ENCODE results near the gene TMEM14A. TPM values are rescaled to one million over a fixed set of nuclear protein-coding genes. Genes with fewer than 3 reads are reported as not detected.

The TMEM14A gene
- total and polyA plus RNA-seq, 9 of the 15 experiments (the other 6 are each of a cell fraction or from before 2014, with no cell fraction given), result 3.5 to 43.3 (median 8.5) TPM

DNA sequence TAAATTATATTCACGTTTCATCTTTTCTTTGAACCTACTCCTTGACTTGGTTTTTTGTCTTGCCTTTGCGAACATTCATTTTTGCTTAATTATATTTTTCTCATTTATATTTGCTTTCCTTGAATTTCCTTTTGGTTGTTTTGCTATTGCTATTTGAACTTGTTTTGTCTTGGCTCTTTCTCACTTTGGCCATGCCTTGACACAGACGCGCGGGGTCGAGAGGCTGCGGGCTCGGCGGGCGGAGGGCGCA is 7.1 kb upstream of the TMEM14A start:
- no peaks in the 10 kb centered on the region for H3K9me1 ChIP-seq (ENCODE audit: control insufficient read depth, insufficient read depth, low read length)
- peak overlapping the region; percentile 63 for H3K4me3 ChIP-seq
- peaks cover 7 to 13% of the 10 kb centered on the region in 2 experiments; a peak in 4 of 5 replicates for H3K4me1 ChIP-seq (replicated peaks in 1 of 2; ENCODE audit: control insufficient read depth in 2 of 2, insufficient read depth in 2 of 2, low read length in 2 of 2)
- H3K9ac ChIP-seq (ENCODE audit: insufficient read depth in 1 of 2, low read depth in 2 of 2, low read length in 2 of 2), result peak overlapping the region; percentile 70 to 96
- CTCF ChIA-PET (ENCODE audit: low intra/inter-chr PET ratio), result interaction anchor here (0.6 to 5.5 kb wide), 7 partner anchors 12 to 580 kb away, joined by 4 to 74 read pairs (median 9); no protein-coding TSS in a partner anchor
- no peak for DNase-seq (ENCODE audit: extremely low read depth in 1 of 4, low spot score in 3 of 4)
- no peaks in the 10 kb centered on the region for H4K20me1 ChIP-seq (replicated peaks; ENCODE audit: control insufficient read depth, insufficient read depth, low read length)
- WGBS (ENCODE audit: insufficient coverage, low coverage, missing lambda C conversion rate), result under 1% methylated on average over 11 of the region's 11 CpGs
- BruUV-seq (replicated peaks), result no TSS peak
- H3K79me2 ChIP-seq (ENCODE audit: control insufficient read depth, insufficient read depth, low read length), result peaks cover 16% of the 10 kb centered on the region
- no peaks in the 10 kb centered on the region for H3K9me3 ChIP-seq (replicated peaks; ENCODE audit: control insufficient read depth, insufficient read depth, low read depth, low read length)
- H3K27me3 ChIP-seq (ENCODE audit: control insufficient read depth in 2 of 2, insufficient read depth in 2 of 2, low read length in 2 of 2), result no peaks in the 10 kb centered on the region
- no peak for FAIRE-seq
- peaks cover 14% of the 10 kb centered on the region; the same call in 2 of the 3 replicates for H3K36me3 ChIP-seq (ENCODE audit: control insufficient read depth, insufficient read depth, low read length)
- no peak for ATAC-seq
- peak overlapping the region; percentile 90 for H3K4me2 ChIP-seq (ENCODE audit: insufficient read depth, low read length)
- H2AFZ ChIP-seq (ENCODE audit: low read depth, low read length), result peak overlapping the region; percentile 82
- peak overlapping the region; percentile 15; the same call in 2 of the 3 replicates for H3K27ac ChIP-seq (ENCODE audit: extremely low read depth, low read depth, low read length)
- POLR2A ChIA-PET, result interaction anchor here (0.9 to 1.8 kb wide), 3 partner anchors 85 to 378 kb away, joined by 3 to 6 read pairs (median 5); partner anchors contain the start of gene EFHC1
- in situ Hi-C loops (cut with MboI) (loop anchor here (5.0 to 10.0 kb wide), 2 partner anchors 247 to 359 kb away; no protein-coding TSS in a partner anchor), intact Hi-C loops (cut with micrococcal nuclease) (loop anchor here (1.0 to 10.0 kb wide), 8 partner anchors 33 to 499 kb away; partner anchors contain the start of gene EFHC1)
- TF ChIP-seq MTA3 (IDR thresholded peaks at IDR 0.05; ENCODE audit: borderline replicate concordance), result no peak
- TF ChIP-seq, protein P1, sequence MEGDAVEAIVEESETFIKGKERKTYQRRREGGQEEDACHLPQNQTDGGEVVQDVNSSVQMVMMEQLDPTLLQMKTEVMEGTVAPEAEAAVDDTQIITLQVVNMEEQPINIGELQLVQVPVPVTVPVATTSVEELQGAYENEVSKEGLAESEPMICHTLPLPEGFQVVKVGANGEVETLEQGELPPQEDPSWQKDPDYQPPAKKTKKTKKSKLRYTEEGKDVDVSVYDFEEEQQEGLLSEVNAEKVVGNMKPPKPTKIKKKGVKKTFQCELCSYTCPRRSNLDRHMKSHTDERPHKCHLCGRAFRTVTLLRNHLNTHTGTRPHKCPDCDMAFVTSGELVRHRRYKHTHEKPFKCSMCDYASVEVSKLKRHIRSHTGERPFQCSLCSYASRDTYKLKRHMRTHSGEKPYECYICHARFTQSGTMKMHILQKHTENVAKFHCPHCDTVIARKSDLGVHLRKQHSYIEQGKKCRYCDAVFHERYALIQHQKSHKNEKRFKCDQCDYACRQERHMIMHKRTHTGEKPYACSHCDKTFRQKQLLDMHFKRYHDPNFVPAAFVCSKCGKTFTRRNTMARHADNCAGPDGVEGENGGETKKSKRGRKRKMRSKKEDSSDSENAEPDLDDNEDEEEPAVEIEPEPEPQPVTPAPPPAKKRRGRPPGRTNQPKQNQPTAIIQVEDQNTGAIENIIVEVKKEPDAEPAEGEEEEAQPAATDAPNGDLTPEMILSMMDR (IDR thresholded peaks at IDR 0.05 in 2 of 3, conservative IDR thresholded peaks at IDR 0.05 in 1 of 3; ENCODE audit: insufficient read depth in 2 of 3, low read depth in 1 of 3, low read length in 3 of 3), result no peak
- TF ChIP-seq ZFP1 (CRISPR knock-in tag; IDR thresholded peaks at IDR 0.05), result 0 out of 2 replicates have a peak, but pooled peaks have one; percentile 32
- no peak for TF ChIP-seq NFE2 (IDR thresholded peaks at IDR 0.05; ENCODE audit: low read depth)
- no peak for TF ChIP-seq ZSCAN29 (IDR thresholded peaks at IDR 0.05)
- TF ChIP-seq ZNF830 (CRISPR knock-in tag; IDR thresholded peaks at IDR 0.05), result no peak
- no peak for TF ChIP-seq ILK (tag; IDR thresholded peaks at IDR 0.05; ENCODE audit: borderline replicate concordance, low read depth)
- no peak for TF ChIP-seq NFIX (CRISPR knock-in tag; IDR thresholded peaks at IDR 0.05; ENCODE audit: low read depth)
- TF ChIP-seq ZNF263 (CRISPR knock-in tag; IDR thresholded peaks at IDR 0.05; ENCODE audit: borderline replicate concordance), result no peak
- TF ChIP-seq NCOA4 (IDR thresholded peaks at IDR 0.05; ENCODE audit: partially characterized antibody), result no peak
- no peak for TF ChIP-seq ZKSCAN8 (CRISPR knock-in tag; IDR thresholded peaks at IDR 0.05)
- TF ChIP-seq, protein P2, sequence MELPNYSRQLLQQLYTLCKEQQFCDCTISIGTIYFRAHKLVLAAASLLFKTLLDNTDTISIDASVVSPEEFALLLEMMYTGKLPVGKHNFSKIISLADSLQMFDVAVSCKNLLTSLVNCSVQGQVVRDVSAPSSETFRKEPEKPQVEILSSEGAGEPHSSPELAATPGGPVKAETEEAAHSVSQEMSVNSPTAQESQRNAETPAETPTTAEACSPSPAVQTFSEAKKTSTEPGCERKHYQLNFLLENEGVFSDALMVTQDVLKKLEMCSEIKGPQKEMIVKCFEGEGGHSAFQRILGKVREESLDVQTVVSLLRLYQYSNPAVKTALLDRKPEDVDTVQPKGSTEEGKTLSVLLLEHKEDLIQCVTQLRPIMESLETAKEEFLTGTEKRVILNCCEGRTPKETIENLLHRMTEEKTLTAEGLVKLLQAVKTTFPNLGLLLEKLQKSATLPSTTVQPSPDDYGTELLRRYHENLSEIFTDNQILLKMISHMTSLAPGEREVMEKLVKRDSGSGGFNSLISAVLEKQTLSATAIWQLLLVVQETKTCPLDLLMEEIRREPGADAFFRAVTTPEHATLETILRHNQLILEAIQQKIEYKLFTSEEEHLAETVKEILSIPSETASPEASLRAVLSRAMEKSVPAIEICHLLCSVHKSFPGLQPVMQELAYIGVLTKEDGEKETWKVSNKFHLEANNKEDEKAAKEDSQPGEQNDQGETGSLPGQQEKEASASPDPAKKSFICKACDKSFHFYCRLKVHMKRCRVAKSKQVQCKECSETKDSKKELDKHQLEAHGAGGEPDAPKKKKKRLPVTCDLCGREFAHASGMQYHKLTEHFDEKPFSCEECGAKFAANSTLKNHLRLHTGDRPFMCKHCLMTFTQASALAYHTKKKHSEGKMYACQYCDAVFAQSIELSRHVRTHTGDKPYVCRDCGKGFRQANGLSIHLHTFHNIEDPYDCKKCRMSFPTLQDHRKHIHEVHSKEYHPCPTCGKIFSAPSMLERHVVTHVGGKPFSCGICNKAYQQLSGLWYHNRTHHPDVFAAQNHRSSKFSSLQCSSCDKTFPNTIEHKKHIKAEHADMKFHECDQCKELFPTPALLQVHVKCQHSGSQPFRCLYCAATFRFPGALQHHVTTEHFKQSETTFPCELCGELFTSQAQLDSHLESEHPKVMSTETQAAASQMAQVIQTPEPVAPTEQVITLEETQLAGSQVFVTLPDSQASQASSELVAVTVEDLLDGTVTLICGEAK (IDR thresholded peaks at IDR 0.05), result peak; percentile 27; the same call in 1 of the 2 replicates
- TF ChIP-seq, protein P2 (CRISPR knock-in tag; IDR thresholded peaks at IDR 0.05), result no peak

Data from K562 (cell line).